IPS-18c (cell line): Measurements from ENCODE around the gene TMED3.

Source experiments
- H3K4me3 ChIP-seq: 2 replicates; pipeline ENCODE4 v1.7.0; 2013; ENCODE audit warnings: low read depth, mild to moderate bottlenecking, low read length, moderate library complexity; ENCODE audit not compliant: insufficient read depth
- H3K9me3 ChIP-seq: one replicate; pipeline ENCODE4 v1.6.1; 2013; ENCODE audit warnings: mild to moderate bottlenecking, low read length, moderate library complexity; ENCODE audit not compliant: control insufficient read depth, insufficient read depth

The TMED3 gene

GRCh38 chr15:79310985-79311900, at the start of gene TMED3:
TMED3 (plus strand) TSS chr15:79311112; CDS start chr15:79311250, 138 bp downstream.
- Histone ChIP-seq H3K4me3 (peak within 1 kb of the TSS; percentile 81), H3K9me3 (no peaks in the 10 kb centered on the region)

DNA sequence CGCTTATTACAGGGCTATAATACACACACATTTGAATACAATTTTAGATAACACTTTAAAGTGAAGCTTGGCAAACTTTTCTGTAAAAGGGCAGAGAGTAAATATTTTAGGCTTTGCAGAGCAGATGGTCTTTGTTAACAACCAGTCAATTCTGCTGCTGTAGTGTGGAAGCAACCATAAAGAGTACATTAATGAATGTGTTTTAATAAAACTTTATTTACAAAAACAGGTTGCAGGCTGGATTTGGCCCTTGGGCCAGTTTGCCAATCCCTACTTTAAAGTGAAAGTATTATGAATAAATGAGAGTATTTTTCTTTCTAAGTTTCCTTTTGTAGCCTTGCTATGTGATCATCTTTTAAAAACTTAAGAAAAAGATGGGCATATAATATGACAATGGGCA, 49.1 kb upstream of the TMED3 start:
- no peaks in the 10 kb centered on the region for H3K9me3 ChIP-seq
- no peak overlapping the region for H3K4me3 ChIP-seq

- Histone ChIP-seq H3K9me3 (no peaks in the 10 kb centered on the region), H3K4me3 (no peak overlapping the region)
These were observed 45.7 kb upstream of the TMED3 start for GRCh38 chr15:79265167-79265566.

DNA sequence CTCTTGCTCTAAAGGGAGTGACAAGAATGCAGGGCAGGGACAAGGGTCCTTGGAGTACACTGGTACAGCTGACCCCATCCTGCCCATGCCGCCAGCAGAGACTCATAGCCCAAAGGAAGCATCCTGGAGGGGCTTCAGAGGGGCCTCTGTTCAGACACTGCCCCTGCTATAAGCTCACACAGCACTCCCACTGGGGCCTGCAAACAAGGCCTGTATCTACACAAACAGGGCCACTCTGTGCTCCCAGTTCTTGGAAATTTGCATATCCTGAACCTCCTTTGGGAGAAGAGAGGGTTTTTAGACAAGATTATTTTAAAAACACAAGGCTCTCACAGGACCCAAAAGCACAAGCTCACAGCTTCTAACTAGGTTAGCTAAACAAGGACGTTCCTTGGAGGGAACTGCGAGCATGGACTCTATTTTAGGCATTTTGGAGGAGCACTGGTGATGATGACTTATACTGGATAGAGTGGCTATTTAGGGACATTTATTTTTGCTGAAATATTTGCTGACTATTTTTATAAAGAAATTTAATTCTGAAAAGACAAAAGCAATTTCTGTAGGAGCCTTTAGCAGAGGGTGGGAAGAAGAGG, 44.8 kb upstream of the TMED3 start:
- Histone ChIP-seq H3K4me3 (no peak overlapping the region), H3K9me3 (no peaks in the 10 kb centered on the region)

DNA sequence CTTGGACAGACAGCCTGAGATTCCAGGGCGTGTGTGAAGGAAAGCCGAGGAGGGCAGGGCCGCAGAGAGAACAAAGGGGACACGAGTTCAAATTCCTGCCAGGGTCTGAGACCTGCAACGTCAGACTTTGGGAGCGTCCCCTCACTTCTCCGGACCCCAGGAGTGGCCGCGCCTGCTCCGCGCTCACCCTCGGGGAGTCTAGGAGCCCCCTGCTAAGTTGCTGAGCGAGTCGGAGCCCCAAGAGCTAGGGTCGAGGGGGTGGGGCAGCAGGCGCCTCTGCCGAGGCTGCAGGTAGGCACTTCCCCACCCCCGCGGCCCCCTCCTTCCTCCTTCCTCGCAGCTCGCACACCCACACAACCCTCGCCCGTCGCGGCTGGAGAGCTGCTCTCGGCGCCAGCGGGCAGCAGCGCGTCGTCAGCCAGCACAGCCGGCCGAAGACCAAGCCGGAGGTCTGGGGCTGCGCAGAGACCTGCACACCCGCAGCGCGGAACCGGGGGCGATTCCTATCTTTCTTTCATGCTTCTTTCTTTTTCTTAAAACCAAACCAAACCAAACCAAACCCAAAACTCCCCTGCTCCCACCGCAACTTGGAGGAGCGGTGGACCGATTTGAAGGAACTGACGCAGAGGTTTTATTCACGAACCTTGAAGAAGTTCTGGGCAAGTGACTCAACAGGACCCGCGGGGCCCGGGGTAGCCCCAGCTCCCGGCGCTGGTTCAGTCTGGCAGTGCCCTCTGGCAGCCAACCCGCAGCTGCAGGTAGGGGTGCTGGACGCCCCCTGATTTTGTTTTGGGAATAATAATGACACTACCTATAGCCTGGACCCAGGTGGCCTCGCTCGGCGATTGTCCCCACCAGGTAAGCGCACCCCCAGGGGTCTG, 28.3 kb upstream of the TMED3 start, which contains the start of gene ANKRD34C:
ANKRD34C (plus strand) TSS at position 352 of the 881 bp plus-strand sequence. CDS start 10,563 bp downstream, outside the sequence.
- H3K4me3 ChIP-seq = peak within 1 kb of the TSS; percentile 42

GRCh38 chr15:79283252-79284048, 27.5 kb upstream of the TMED3 start:
- H3K9me3 ChIP-seq = no peaks in the 10 kb centered on the region
- H3K4me3 ChIP-seq = peak overlapping the region; percentile 42; the same call in 1 of the 2 replicates

More for the DNA sequence above, 28.3 kb upstream of the TMED3 start, which contains the start of gene ANKRD34C:
- no peaks in the 10 kb centered on the region for H3K9me3 ChIP-seq

GRCh38 chr15:79290642-79291275, 20.2 kb upstream of the TMED3 start:
- Histone ChIP-seq H3K9me3 (no peaks in the 10 kb centered on the region), H3K4me3 (no peak overlapping the region)

DNA sequence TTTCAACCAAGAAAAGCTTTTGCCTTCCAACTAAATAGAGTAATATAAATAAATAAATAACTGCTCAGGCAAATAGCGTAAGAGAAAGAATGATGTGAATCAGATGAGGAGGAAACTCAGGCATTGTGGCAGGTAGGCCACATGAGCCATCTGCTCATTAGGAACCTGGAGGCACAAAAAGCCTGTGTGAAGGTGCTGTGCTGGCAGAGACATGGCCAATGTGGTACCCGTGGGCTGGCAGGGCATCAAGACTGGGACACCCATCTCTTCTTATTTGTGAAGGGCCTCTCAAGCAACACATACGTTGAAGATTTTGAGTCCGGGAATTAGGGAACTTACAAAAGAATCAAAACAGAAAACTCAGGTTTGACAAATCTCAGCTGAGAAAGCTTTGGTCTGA, 18.9 kb upstream of the TMED3 start:
- Histone ChIP-seq H3K9me3 (no peaks in the 10 kb centered on the region), H3K4me3 (no peak overlapping the region)

DNA sequence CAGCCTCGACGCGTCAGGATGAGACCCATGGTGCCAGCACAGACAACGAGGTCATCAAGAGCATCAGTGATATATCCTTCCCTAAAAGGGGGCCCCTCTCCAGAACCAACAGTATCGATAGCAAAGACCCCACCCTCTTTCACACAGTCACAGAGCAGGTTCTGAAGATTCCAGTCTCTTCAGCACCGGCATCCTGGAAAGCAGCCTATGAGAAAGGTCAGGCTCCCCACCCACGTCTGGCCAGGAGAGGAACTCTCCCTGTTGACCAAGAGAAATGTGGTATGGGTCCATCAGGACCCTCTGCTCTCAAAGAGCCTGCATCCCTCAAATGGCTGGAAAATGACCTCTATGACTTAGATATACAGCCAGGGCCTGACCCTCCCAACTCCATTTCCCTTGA, 16.8 kb upstream of the TMED3 start:
- no peaks in the 10 kb centered on the region for H3K9me3 ChIP-seq

GRCh38 chr15:79296583-79296982, 14.3 kb upstream of the TMED3 start:
- no peaks in the 10 kb centered on the region for H3K9me3 ChIP-seq
- no peak overlapping the region for H3K4me3 ChIP-seq

More for the DNA sequence above, 16.8 kb upstream of the TMED3 start:
- H3K4me3 ChIP-seq = no peak overlapping the region

GRCh38 chr15:79299126-79299840, 11.6 kb upstream of the TMED3 start:
- Histone ChIP-seq H3K9me3 (no peaks in the 10 kb centered on the region), H3K4me3 (no peak overlapping the region)

- no peak overlapping the region for H3K4me3 ChIP-seq
- no peaks in the 10 kb centered on the region for H3K9me3 ChIP-seq
These were observed 11.1 kb upstream of the TMED3 start for GRCh38 chr15:79299841-79300235.

- Histone ChIP-seq H3K9me3 (no peaks in the 10 kb centered on the region), H3K4me3 (no peak overlapping the region)
These were observed 3.7 kb upstream of the TMED3 start for GRCh38 chr15:79307251-79307650.

DNA sequence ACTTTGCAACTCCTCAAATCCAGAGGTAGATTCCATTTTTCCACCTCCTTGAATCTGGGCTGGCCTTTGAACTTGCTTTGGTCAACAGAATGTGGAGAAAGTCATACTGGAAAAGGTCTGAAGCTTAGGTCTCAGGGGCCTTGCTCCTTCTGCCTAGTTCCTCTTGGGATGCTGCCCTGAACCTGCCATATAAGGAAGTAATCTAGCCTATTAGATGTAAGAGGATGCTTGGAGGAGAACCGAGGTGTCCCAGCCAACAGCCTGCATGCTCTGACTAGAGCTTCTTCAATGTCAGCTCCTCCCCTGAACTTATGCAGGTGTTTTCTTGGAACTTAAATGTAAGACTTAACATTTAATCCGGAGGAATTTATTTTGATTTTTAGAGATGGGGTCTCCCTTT, 2.0 kb upstream of the TMED3 start:
- Histone ChIP-seq H3K4me3 (no peak overlapping the region), H3K9me3 (no peaks in the 10 kb centered on the region)

DNA sequence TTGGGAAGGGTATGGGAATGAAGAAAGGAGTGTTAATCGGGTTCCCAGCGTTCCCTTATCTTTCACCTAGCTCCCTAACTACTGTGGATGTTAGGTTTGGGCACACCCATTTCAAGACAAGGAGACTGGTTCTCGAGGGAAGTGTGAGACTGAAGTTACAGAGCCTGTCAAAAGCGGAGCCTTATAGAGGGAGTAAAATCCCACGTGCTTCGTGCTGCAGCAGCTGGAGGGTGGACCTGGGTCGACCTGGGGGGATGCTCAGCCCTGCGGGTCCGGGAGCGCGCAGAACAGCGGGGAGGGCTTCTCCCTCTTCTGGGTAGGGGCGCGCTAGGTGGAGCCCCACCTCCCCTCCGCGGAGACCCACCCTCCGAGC, 314 bp upstream of the TMED3 start:
- peak overlapping the region; percentile 81 for H3K4me3 ChIP-seq
- H3K9me3 ChIP-seq = no peaks in the 10 kb centered on the region
